T-helper 1 cell treated with Interleukin-12 subunit alpha and Interleukin-12 subunit beta and Interleukin-4 antibody, amounts not matched to agents 30 μg/mL and 1 μg/mL, for 36 hours (primary cell): ENCODE measurements around the gene MYO18A.

Experiments
- H3K27ac Mint-ChIP-seq: one replicate; pipeline ENCODE4 v1.8.0; 2021; ENCODE audit warnings: mild to moderate bottlenecking, mixed read lengths
- H3K27me3 Mint-ChIP-seq: one replicate; pipeline ENCODE4 v1.8.0; 2021; ENCODE audit warnings: low read depth, mixed read lengths
- H3K36me3 Mint-ChIP-seq: one replicate; pipeline ENCODE4 v1.8.0; 2021; ENCODE audit warnings: low read depth, mixed read lengths
- H3K4me1 Mint-ChIP-seq: one replicate; pipeline ENCODE4 v1.8.0; 2021; ENCODE audit warnings: low read depth, mixed read lengths
- H3K4me3 Mint-ChIP-seq: one replicate; pipeline ENCODE4 v1.8.0; 2021; ENCODE audit warnings: mild to moderate bottlenecking, moderate library complexity, mixed read lengths
- H3K9me3 Mint-ChIP-seq: one replicate; pipeline ENCODE4 v1.8.0; 2021; ENCODE audit warnings: mixed read lengths

MYO18A gene

DNA sequence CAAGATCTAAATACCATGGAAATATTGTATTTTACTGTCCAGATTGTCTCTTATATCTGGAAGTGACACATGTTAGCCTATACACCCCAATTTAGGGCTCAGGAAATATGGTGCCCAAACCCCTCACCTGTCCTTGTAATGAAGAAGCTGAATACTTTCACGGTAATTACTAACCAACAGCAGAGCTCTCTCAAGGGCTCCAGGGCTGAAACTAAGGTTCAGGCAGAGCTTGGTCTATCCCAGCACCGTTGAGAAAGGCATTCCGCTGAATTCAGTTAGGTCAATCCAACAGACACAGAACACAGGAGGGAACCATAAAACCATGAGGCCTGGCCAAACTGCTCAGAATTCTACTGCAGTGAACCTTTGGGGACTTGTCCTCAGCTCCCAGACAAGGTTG lies 14.9 kb downstream of the MYO18A start:
- Mint-ChIP-seq H3K9me3 (no peaks in the 10 kb centered on the region), H3K4me3 (no peak overlapping the region), H3K27ac (no peak overlapping the region), H3K27me3 (no peaks in the 10 kb centered on the region), H3K36me3 (peaks cover 3% of the 10 kb centered on the region), H3K4me1 (peaks cover under 1% of the 10 kb centered on the region)

DNA sequence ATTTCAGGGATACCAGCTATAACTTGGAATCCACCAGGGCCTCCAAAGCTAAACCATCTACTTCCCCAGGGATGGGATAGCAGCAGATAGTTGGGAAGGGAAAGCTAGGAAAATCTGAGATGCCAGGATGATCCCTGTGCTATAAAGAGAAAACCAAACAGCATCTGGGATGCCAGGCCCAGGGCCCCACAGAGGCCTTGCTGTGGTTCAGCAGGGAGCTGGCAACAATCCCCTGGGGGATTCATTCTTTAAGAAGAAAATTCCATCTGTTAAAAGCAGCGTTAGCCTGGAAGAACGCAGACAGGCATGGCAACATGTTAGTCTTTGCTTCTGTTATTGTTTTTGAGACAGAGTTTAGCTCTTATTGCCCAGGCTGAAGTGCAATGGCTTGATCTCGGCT lies 16.6 kb downstream of the MYO18A start:
- no peaks in the 10 kb centered on the region for H3K27me3 Mint-ChIP-seq
- no peaks in the 10 kb centered on the region for H3K9me3 Mint-ChIP-seq
- no peak overlapping the region for H3K27ac Mint-ChIP-seq
- H3K36me3 Mint-ChIP-seq: peaks cover 5% of the 10 kb centered on the region
- H3K4me3 Mint-ChIP-seq: no peak overlapping the region
- peaks cover 16% of the 10 kb centered on the region for H3K4me1 Mint-ChIP-seq

DNA sequence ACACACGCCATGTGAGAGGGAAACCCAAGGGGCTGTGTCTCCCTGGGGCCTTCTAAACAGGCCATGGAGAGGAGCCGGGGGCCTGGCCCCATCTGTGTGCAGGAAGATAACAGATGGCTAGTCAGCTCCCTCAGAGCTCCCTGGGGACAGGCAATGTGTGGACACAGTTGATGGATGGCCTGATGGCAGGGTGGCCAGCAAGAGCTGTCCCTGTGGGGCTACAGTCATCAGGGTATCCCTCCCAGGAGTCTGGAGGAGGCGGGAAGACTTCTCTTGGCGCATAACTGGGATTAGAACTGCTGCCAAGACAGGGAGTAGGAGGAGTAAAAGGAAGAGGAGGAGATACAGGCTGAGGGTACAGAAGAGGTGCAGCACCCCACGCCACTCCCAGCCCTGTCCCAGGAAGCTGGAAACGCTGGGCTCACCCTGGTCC lies 17.3 kb downstream of the MYO18A start:
- Mint-ChIP-seq H3K27ac (no peak overlapping the region), H3K4me1 (peaks cover 18% of the 10 kb centered on the region), H3K4me3 (no peak overlapping the region), H3K27me3 (no peaks in the 10 kb centered on the region), H3K36me3 (peaks cover 5% of the 10 kb centered on the region), H3K9me3 (no peaks in the 10 kb centered on the region)

DNA sequence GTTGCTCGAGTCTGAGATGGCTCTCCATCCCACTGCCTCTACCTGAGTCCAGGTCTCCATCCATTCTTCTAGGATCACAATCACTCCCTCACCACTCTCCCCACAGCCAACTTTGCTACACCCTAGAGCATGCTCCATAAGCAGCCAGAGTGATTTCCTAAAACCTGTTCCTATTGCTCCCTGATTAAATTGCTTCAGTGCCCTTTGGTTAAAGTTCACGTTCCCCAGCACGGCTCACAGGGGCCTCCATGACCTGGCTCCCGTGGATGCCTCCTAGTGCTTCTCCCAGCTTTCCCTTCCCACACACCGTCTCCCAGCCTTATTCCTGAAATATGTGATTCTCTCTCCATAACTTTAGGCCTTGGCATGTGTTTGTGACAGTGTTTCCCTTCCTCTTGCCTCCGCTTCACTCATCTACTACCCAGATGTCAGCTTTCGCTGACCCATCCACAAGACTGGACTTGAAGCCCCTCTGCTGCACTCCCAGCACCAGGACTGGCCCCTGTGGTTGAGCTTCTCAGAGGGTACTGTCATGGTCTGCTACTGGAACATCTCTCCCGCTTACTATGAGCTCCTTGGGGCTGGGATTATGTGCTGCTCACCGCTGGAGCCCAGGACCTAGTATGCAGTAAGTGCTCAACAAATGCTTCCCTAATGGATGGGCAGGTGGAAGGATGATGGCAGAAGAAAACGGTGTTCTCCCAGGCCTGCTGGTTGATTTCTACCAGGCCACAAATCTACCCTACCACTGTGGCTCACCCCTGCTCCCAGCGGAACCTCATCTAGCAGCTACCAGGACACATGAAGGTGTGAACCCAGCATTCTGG lies 17.9 kb downstream of the MYO18A start:
- Mint-ChIP-seq H3K9me3 (no peaks in the 10 kb centered on the region), H3K27me3 (no peaks in the 10 kb centered on the region), H3K36me3 (peaks cover 5% of the 10 kb centered on the region), H3K27ac (no peak overlapping the region), H3K4me3 (no peak overlapping the region), H3K4me1 (peaks cover 18% of the 10 kb centered on the region)

DNA sequence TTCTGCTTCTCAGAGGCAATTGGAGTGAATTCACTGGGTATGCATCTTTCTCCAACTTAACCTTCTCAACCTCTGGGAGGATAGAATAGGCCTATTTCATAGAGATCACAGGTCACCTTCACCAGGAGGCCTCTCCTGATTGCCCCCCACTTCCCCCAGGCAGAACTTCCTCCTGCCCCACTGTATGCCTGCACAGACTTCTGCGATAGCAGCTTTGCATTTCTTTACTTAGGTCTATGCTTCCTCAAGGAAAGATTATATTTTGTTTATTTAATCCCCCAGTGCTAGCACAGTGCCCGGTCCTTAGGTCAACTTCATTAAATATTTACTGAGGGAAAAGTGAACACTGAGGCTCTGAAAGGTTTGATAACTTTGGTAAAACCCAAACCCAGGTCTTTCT lies 19.9 kb downstream of the MYO18A start:
- Mint-ChIP-seq H3K4me1 (peaks cover 24% of the 10 kb centered on the region), H3K27ac (no peak overlapping the region), H3K36me3 (peaks cover 2% of the 10 kb centered on the region), H3K27me3 (no peaks in the 10 kb centered on the region), H3K4me3 (no peak overlapping the region), H3K9me3 (no peaks in the 10 kb centered on the region)

DNA sequence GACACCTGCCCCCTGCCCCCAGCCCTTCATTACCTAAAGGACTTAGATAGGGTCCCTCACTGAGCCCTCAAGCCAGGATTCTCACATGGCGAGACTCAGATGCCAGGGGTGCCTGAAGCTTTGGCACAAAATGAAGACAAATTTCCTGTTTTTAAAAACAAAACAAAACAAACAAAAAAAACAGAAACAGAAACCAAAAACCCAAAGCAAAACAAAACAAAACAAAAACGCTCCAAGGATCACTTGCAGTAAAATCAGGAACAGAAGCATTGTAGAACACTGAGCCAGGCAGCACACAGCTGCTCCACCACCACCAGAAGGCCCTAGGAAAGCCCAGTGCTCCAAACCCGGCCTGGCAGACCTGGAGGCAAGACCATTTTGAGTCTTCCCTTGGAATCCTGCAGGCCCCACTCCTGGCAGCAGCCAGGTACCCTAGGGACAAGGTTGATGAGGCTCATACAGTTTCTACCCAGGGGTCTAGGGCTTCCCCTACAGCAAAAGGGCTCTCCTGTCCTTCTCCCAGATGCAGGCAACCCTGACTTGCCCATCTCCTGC lies 20.8 kb downstream of the MYO18A start:
- Mint-ChIP-seq H3K36me3 (peaks cover 2% of the 10 kb centered on the region), H3K9me3 (no peaks in the 10 kb centered on the region), H3K4me1 (peaks cover 32% of the 10 kb centered on the region), H3K27ac (peak overlapping the region; percentile 73), H3K27me3 (no peaks in the 10 kb centered on the region), H3K4me3 (peak overlapping the region; percentile 46)

DNA sequence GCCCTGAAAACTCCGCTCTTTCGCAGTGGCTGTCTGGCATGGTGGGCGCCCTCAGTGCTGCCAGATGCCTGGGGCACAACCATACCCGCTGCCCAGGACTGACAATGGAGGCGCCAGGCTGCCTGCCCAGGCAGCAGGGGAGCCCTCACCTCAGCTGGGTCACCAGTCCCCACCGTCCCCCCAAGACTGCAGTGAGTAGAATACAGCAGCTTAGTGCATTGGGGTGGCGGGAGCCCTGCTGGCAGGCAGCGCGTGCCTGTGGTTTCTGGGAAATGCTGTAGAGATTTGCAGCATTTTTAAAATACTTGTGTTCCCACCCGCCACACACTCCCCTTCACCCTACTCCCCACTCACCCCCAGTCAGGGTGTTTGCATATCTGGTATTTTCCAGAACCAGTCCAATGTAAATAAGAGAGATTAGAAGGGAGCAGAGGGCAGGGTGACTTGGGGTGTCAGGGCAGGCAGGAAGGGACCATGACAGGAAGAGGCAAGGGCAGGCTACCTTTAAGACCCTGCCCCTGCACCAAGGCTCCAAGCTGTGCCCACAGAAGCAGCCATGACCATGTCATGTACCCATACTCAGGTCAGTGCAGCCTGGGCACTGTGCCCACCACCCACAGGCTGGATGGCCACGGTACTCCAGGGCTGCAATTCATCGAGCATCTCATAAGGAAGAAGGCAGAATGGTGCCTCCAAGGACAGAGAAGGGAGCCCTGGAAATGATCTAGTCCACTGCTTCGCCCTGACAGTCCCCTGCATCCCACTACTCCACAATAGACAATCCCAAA lies 21.5 kb downstream of the MYO18A start:
- H3K9me3 Mint-ChIP-seq: no peaks in the 10 kb centered on the region
- peaks cover 38% of the 10 kb centered on the region for H3K4me1 Mint-ChIP-seq
- H3K4me3 Mint-ChIP-seq: peak overlapping the region; percentile 46
- H3K27me3 Mint-ChIP-seq: no peaks in the 10 kb centered on the region
- H3K27ac Mint-ChIP-seq: peak overlapping the region; percentile 73
- peaks cover 2% of the 10 kb centered on the region for H3K36me3 Mint-ChIP-seq

DNA sequence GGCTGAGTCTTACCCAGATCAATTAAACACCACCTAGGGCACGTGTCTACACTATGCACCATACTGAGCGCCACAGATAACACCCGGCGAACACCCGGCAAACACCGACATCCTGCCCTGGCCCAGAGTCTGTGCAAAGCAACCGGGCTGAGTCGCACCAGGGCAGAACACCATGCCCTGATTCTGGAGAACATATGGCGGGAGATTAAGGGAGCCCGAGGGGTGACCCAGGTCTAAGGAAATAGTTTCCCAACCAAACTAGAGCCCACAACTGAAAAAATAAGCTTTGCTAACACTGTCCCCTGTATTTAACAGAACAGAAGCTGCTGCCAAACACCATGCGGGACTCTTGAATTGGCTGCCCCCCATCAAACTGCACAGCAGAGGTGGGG lies 22.1 kb downstream of the MYO18A start:
- Mint-ChIP-seq H3K36me3 (peaks cover 2% of the 10 kb centered on the region), H3K4me1 (peaks cover 41% of the 10 kb centered on the region), H3K27me3 (no peaks in the 10 kb centered on the region), H3K27ac (no peak overlapping the region), H3K4me3 (no peak overlapping the region), H3K9me3 (no peaks in the 10 kb centered on the region)

DNA sequence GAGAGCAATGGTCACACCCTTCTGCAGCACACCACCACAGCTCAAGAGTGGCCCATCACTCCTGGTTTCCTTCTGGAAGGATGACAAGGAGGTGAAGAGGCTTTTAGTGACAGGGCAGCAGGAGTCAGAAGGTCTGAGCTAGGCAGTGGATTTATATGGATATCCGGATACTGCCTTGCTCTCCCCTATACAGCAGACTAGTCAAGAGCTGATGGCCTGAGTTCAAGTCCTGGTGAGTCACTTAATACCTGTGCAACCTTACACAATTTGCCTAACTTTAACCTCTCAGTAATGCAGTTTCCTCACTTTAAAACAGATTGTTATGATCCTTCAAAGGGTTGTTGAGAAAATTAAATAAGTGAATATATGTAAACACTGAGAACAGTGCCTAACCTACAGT lies 22.9 kb downstream of the MYO18A start:
- H3K4me1 Mint-ChIP-seq: peaks cover 41% of the 10 kb centered on the region
- peak overlapping the region; percentile 65 for H3K27ac Mint-ChIP-seq
- no peak overlapping the region for H3K4me3 Mint-ChIP-seq
- no peaks in the 10 kb centered on the region for H3K9me3 Mint-ChIP-seq
- no peaks in the 10 kb centered on the region for H3K27me3 Mint-ChIP-seq
- peaks cover 2% of the 10 kb centered on the region for H3K36me3 Mint-ChIP-seq

DNA sequence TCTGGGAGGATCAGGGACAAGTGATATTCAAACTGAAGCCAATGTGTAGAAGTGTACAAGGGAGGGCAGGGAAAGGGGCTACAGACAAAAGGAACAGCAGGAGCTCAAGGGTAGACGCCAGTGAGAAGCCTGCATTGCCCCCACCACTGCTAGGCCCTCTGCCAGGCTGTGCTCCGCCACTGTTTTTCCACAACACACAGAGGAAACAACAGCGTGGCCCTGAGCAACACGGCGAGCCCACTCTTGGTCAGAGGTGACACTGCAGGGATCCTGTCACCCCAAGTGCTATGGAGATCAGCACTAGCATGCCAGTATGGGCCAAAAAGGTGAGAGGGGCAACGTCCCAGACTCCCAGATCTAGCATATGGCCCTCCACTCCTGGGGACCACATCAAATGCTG lies 23.4 kb downstream of the MYO18A start:
- H3K27ac Mint-ChIP-seq: peak overlapping the region; percentile 65
- H3K9me3 Mint-ChIP-seq: no peaks in the 10 kb centered on the region
- H3K4me1 Mint-ChIP-seq: peaks cover 41% of the 10 kb centered on the region
- H3K36me3 Mint-ChIP-seq: peaks cover 5% of the 10 kb centered on the region
- no peak overlapping the region for H3K4me3 Mint-ChIP-seq
- no peaks in the 10 kb centered on the region for H3K27me3 Mint-ChIP-seq

DNA sequence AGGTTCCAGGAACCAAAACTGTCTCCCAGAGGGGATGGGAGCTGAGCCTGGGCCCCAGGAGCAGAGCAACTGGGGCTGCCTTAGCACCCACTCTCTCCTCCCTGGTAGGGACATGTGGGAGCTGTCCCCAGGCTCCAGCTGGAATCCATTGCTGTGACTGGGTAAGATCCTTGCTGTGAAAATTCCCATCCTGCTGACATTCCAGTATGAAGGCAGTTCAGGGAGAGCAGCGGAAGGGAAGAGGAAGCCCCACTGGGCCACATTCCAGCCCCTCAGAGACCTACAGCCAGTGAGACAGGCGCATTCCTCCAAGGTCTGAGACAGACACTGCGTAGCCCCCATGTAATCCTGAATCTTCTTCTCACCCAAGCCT lies 24.2 kb downstream of the MYO18A start:
- Mint-ChIP-seq H3K9me3 (no peaks in the 10 kb centered on the region), H3K27ac (peak overlapping the region; percentile 20), H3K4me1 (peaks cover 43% of the 10 kb centered on the region), H3K4me3 (no peak overlapping the region), H3K36me3 (peaks cover 5% of the 10 kb centered on the region), H3K27me3 (no peaks in the 10 kb centered on the region)

DNA sequence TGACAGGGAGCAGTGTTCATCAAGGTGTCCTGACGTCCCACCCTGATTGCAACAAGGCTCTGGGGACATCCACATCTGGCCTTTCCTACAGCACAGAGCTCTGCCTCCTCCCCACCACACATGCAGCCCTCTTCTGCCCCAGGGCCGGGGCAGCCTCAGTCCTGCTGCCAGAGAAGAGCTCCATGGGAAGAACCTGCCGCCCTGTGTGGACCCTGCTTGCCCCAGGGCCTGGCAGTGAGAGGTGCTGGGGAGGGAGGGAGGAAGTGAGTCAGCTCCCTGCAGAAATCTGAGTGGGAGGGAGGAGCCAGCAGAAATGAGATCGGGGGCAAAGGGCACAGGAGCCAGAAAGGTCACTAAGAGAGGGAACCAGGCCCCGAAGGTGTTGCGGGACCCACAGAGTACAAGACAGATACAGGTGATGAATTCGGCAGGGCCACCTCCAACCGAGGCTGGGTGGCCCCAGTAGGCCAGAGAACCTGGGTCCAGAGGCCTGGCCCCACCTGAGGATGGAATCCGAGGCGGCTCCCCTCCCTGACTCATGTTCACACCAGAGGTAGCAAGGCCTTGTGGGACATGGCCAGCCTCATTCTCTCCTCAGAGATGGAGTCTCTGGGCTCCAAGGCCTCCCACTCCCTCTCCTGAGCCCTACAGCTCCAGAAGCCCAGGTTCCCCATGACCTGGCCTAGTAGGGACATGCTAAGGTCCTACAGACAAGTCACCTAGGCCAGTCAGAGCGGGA lies 24.8 kb downstream of the MYO18A start:
- no peaks in the 10 kb centered on the region for H3K27me3 Mint-ChIP-seq
- H3K4me3 Mint-ChIP-seq: peak overlapping the region; percentile 32
- H3K9me3 Mint-ChIP-seq: no peaks in the 10 kb centered on the region
- H3K27ac Mint-ChIP-seq: peak overlapping the region; percentile 89
- peaks cover 45% of the 10 kb centered on the region for H3K4me1 Mint-ChIP-seq
- peaks cover 5% of the 10 kb centered on the region for H3K36me3 Mint-ChIP-seq

DNA sequence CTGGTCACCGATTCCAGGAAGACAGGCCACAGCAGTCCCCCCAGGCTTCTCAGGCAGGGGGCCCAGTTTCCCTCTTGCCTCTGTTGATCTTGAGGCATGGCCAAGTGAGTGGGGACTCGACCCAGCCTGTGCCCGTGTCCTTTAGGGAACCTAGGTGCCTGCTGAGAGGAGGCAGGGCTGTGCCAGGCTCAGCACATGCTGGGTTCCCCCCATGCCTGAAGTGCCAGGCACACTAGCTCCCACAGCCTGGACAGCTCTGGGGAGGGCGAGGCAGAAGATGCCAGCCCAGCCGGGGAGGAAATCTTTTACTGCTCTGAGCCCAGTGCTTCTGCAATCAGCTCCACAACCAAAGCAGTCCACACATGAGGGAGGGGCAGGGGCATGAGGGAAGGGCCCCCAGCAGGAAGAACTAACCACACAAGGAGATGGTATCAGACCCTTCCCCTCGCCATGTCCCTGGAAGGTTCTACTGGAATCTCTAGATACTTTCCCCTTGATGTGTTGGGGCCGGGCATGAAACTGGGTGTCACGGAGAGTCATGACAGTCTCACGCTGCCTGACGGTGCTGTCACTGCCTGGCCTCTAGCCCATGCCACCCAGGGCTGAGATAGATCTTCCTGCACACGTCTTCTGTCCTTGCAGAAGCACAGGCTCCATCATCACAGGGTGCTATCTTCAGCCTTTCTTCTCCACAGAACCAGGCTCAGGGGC lies 25.5 kb downstream of the MYO18A start:
- no peaks in the 10 kb centered on the region for H3K27me3 Mint-ChIP-seq
- peak overlapping the region; percentile 89 for H3K27ac Mint-ChIP-seq
- peaks cover 5% of the 10 kb centered on the region for H3K36me3 Mint-ChIP-seq
- peak overlapping the region; percentile 32 for H3K4me3 Mint-ChIP-seq
- H3K4me1 Mint-ChIP-seq: peaks cover 46% of the 10 kb centered on the region
- H3K9me3 Mint-ChIP-seq: no peaks in the 10 kb centered on the region

DNA sequence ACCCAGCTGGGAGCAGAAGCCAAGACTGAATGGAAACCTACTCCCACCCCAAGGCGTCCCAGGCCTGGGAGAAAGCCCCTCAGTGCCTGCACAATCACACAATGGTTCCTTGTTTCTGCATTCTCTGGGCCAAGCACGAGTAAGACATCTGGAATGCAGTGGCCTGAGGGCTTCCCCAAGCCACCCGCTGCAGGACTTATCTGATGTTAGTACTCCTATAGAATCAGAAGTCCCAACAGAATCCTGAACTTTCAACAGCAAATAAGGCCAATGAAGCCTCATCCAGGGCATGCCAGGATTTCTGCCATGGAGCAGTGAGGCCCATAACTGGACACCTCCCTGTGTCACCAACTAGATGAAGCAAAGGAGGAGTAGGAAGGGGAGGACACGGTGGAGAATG lies 28.6 kb downstream of the MYO18A start:
- peak overlapping the region; percentile 50 for H3K27ac Mint-ChIP-seq
- H3K4me1 Mint-ChIP-seq: peaks cover 46% of the 10 kb centered on the region
- no peaks in the 10 kb centered on the region for H3K9me3 Mint-ChIP-seq
- no peak overlapping the region for H3K4me3 Mint-ChIP-seq
- no peaks in the 10 kb centered on the region for H3K27me3 Mint-ChIP-seq
- H3K36me3 Mint-ChIP-seq: peaks cover 3% of the 10 kb centered on the region
